Neutrophil (primary cell): Measurements from ENCODE around the gene ANKRD13B.

Experiments used
- H3K27ac ChIP-seq: fragments of 200-600 bp; sonication (generic); 2 replicates; pipeline ENCODE4 v1.5.1; 2016; ENCODE audit warnings: mild to moderate bottlenecking, moderate library complexity
- H3K27me3 ChIP-seq: fragments of 200-600 bp; sonication (generic); 2 replicates; pipeline ENCODE4 v1.6.0; 2016; ENCODE audit warnings: mild to moderate bottlenecking
- H3K36me3 ChIP-seq: fragments of 200-600 bp; sonication (generic); 2 replicates; pipeline ENCODE4 v1.5.1; 2017
- H3K4me1 ChIP-seq, 2 experiments: fragments of 200-600 bp in 1 of 2; sonication (generic) in 1 of 2; 1 replicate in 1 of 2; 2 replicates in 1 of 2; pipeline versions ENCODE4 v1.5.1 to v1.6.1; 2013 to 2016; ENCODE audit warnings: low read depth in 1 of 2, low read length in 1 of 2, mild to moderate bottlenecking in 1 of 2, moderate library complexity in 1 of 2; ENCODE audit not compliant: control insufficient read depth in 1 of 2, insufficient read depth in 1 of 2
- H3K4me3 ChIP-seq, 2 experiments: fragments of 200-600 bp in 1 of 2; sonication (generic) in 1 of 2; 1 replicate in 1 of 2; 2 replicates in 1 of 2; pipeline ENCODE4 v1.5.1; 2013 to 2016; ENCODE audit warnings: low read depth in 1 of 2, low read length in 1 of 2, mild to moderate bottlenecking in 1 of 2, moderate library complexity in 1 of 2
- H3K9me3 ChIP-seq: fragments of 200-600 bp; sonication (generic); 2 replicates; pipeline ENCODE4 v1.5.1; 2016
- CTCF ChIP-seq: fragments of 200-600 bp; sonication (generic); IDR thresholded peaks from 2 replicates; pipeline ENCODE4 v1.5.1; 2016; ENCODE audit warnings: antibody characterized with exemption

Gene ANKRD13B

GRCh38 chr17:29583324-29584248 is 9.3 kb upstream of the ANKRD13B start:
- H3K9me3 ChIP-seq = no peaks in the 10 kb centered on the region
- no peak for TF ChIP-seq CTCF
- no peak overlapping the region for H3K4me3 ChIP-seq
- H3K27me3 ChIP-seq = peaks cover 9% of the 10 kb centered on the region
- peaks cover 10% of the 10 kb centered on the region for H3K36me3 ChIP-seq
- no peak overlapping the region for H3K27ac ChIP-seq
- peaks cover 20% of the 10 kb centered on the region in 2 experiments for H3K4me1 ChIP-seq

DNA sequence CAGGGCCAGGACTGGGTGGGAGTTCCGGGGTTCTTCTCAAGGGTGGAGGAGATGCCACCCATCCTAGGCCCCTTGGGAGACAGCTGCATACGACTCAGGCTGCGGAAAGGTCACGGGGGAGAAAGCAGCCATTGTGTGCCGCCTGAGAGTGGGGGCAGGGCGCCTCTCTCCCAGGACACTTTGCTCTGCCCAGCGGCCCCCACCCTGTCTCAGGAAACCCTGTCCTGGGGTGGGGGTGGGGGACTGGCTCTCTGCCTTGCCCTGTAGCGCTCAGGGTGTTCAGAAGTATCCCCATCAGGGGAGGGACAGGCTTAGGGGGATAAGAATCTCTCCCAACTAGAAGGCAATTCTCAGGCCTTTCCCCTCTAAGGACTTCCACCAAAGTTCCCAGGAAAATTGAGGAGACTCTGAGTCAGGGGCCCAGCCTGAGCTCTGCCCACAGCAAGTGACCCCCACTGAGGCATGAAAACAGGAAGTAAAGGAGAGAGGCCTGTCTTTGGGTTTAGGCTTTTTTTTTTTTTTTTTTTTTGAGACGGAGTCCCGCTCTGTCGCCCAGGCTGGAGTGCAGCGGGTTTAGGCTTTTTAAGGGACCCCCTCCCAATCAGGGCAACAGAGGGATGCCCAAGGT is 8.4 kb upstream of the ANKRD13B start:
- TF ChIP-seq CTCF = no peak
- Histone ChIP-seq H3K36me3 (peaks cover 10% of the 10 kb centered on the region), H3K4me1 (peaks cover 23% of the 10 kb centered on the region in 2 experiments), H3K27me3 (peaks cover 12% of the 10 kb centered on the region), H3K4me3 (no peak overlapping the region), H3K27ac (no peak overlapping the region), H3K9me3 (no peaks in the 10 kb centered on the region)

DNA sequence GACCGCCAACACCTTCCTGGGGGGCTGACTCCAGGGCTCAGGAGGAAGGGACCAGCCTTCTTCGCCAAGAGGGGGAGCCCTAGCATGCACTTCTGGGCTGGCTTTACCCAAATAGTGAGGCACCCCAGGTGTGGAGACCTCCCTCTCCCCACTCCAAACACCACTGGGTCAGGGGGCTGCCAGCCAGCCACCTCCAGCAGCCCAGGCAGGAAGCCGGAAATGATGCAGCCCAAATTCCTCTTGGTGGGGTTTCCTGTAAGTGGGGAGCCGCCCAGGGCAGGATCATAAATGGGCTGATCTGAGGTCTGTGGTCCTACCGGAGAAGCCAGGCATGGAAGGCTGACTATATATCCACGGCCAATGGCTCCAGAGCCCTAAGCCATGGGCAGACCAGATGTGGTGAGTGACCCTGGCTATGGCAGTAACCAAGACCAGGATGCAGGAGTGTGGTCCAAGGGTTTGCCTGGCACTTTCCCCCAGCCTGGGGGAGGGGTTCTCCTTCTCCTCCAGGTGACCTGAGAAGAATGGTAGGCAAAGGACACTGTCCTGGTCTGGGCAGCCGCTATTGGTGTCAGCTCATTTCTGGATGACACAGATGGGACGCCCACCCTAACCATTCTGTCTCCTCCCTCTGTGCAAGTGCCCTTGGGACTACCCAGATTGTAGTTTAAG is 7.7 kb upstream of the ANKRD13B start:
- Histone ChIP-seq H3K27ac (no peak overlapping the region), H3K4me3 (no peak overlapping the region), H3K9me3 (no peaks in the 10 kb centered on the region), H3K27me3 (peaks cover 18% of the 10 kb centered on the region), H3K4me1 (peaks cover 29% of the 10 kb centered on the region in 2 experiments), H3K36me3 (peaks cover 10% of the 10 kb centered on the region)
- no peak for TF ChIP-seq CTCF

DNA sequence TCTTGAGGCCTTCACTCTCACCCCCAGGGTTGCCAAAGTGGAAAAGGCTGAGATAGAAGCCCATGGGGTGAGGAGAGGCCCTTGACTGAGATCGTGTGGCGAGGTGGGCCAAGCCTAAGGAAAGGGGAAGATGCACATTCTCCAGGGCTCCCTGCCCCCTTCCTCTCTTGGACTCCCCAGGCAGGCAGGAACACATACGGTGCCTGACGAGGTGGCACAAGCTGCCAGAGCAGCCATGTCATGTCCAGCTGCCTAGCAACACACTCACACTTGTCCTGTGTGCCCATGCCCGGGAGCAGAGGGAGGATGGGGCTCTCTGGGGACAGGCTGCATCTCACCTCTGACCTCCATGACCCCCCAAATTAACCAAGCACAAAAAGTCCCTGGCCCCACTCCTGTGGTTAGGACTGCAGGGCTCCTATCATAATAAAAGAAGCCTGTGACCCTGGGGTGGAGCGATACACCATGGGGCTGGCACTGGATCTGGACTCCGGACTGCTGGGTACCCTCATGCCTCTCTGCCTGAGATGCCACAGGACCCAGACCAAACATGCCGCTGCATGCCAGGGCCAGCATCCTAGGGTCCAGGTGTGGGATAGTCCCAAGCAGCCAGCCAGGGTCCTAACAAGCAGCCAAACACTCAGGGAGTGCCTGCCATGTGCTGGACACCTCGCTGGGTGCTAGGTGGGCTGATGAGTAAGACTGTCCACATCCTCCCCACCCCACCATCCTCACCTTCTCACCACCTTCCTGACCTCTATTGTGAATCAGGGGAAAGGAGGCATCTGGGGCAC is 6.1 kb upstream of the ANKRD13B start:
- H3K9me3 ChIP-seq = no peaks in the 10 kb centered on the region
- no peak for TF ChIP-seq CTCF
- H3K4me1 ChIP-seq = peaks cover 42 to 46% of the 10 kb centered on the region in 2 experiments
- no peak overlapping the region for H3K4me3 ChIP-seq
- H3K36me3 ChIP-seq = peaks cover 5% of the 10 kb centered on the region
- peaks cover 34% of the 10 kb centered on the region for H3K27me3 ChIP-seq
- H3K27ac ChIP-seq = no peak overlapping the region

DNA sequence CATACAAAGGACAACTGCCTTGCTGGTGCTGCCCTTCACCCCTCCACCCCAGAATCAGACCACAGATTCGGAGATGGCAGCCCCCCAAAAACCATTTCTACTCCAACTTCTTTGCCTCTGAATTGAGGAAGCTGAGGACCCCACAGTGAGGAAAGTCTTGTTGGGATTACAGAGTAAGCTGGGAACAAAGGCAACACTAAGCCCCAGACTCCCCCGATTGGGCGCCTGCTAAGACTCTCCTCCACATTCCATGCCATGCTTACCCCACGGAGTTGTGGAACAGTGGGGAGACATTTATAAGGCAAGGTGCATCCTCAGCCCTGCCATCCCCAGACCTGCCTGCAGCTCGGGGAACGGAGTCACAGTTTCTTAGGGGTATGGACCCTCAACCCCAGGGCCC is 5.3 kb upstream of the ANKRD13B start:
- peaks cover 41% of the 10 kb centered on the region for H3K27me3 ChIP-seq
- H3K4me1 ChIP-seq = peaks cover 50 to 53% of the 10 kb centered on the region in 2 experiments
- no peaks in the 10 kb centered on the region for H3K36me3 ChIP-seq
- H3K27ac ChIP-seq = no peak overlapping the region
- TF ChIP-seq CTCF = no peak
- no peak overlapping the region for H3K4me3 ChIP-seq
- H3K9me3 ChIP-seq = no peaks in the 10 kb centered on the region
